ENCODE results near the gene C1orf174. TPM values are rescaled to one million over a fixed set of nuclear protein-coding genes. Genes with fewer than 3 reads are reported as not detected.

Gene C1orf174
- total RNA-seq, 3 donors from 2014 or later (not counting 1 experiment from before 2014, with no cell fraction given) = 52.9 to 62.3 (median 61.5) TPM

DNA sequence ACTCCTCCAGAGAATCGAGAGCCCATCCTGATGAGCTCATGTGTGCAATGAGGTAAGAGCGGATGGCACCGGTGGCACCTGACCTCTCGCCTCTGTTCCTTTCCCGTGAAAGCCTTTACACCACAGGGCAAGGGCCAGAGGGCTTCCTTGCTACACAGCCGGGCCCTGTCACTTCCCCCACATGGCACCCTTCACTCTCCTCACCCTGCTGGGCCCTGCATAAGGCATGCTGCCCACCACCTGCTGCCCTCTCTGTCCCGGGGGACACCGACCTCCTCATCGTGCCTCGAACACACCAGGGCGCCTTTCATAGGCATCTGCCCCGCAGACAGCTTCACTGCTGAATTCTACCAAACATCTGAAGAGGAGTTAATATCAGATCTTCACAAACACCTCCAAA is 45.1 kb upstream of the C1orf174 start:
- TF ChIP-seq, protein P1, sequence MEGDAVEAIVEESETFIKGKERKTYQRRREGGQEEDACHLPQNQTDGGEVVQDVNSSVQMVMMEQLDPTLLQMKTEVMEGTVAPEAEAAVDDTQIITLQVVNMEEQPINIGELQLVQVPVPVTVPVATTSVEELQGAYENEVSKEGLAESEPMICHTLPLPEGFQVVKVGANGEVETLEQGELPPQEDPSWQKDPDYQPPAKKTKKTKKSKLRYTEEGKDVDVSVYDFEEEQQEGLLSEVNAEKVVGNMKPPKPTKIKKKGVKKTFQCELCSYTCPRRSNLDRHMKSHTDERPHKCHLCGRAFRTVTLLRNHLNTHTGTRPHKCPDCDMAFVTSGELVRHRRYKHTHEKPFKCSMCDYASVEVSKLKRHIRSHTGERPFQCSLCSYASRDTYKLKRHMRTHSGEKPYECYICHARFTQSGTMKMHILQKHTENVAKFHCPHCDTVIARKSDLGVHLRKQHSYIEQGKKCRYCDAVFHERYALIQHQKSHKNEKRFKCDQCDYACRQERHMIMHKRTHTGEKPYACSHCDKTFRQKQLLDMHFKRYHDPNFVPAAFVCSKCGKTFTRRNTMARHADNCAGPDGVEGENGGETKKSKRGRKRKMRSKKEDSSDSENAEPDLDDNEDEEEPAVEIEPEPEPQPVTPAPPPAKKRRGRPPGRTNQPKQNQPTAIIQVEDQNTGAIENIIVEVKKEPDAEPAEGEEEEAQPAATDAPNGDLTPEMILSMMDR (IDR thresholded peaks at IDR 0.05) = no peak
- Mint-ChIP-seq H3K9me3 (no peaks in the 10 kb centered on the region), H3K27me3 (ENCODE audit: low read depth in 2 of 2) (peaks cover 2 to 5% of the 10 kb centered on the region in 2 donors), H3K4me3 (no peak overlapping the region), H3K4me1 (no peaks in the 10 kb centered on the region), H3K27ac (no peak overlapping the region), H3K36me3 (no peaks in the 10 kb centered on the region)
- 77% methylated on average over 12 of the region's 12 CpGs for WGBS (ENCODE audit: insufficient coverage)
- H3K27me3 ChIP-seq (ENCODE audit: control insufficient read depth, insufficient read depth, low read length) = no peaks in the 10 kb centered on the region
- intact Hi-C loops (cut with micrococcal nuclease) = no loop called here
- H3K4me1 ChIP-seq (ENCODE audit: control insufficient read depth, insufficient read depth, low read length) = no peaks in the 10 kb centered on the region
- no peaks in the 10 kb centered on the region for H3K36me3 ChIP-seq (ENCODE audit: control insufficient read depth, insufficient read depth, low read length)
- no peak overlapping the region for H3K27ac ChIP-seq (ENCODE audit: low read length)
- ATAC-seq = no peak
- DNase-seq = no peak
- H3K9me3 ChIP-seq (ENCODE audit: control insufficient read depth, insufficient read depth, low read length) = no peaks in the 10 kb centered on the region
- H3K4me3 ChIP-seq (ENCODE audit: low read length) = no peak overlapping the region

DNA sequence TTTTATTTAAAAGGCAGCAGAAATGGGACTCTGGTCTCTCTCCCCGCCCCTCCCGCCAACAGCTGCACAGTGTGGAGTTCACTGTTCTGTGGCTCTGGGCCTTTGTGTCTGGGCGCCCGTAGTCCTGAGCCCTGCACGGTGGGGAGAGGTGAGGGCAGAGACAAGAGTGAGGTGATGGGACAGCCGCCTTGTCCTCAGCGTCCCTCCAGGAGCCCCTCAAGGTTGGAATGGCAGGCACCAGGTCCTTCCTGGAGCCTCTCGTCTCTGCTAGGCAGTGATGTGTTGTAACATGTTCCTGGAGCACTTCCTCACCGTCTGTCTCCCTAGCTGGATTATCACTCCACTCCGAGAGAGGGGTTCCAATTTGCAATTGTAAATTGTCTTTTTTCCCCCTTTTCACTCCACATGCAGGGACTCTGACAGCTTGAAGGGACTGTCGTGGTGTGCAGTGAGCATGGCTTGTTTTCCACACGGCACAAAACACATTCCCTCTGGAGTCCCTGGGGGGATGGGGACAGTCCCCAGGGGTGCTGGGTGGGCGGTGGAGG is 44.6 kb upstream of the C1orf174 start:
- Mint-ChIP-seq H3K27ac (no peak overlapping the region), H3K9me3 (no peaks in the 10 kb centered on the region), H3K27me3 (ENCODE audit: low read depth in 2 of 2) (peaks cover 3 to 8% of the 10 kb centered on the region in 2 donors), H3K4me1 (no peaks in the 10 kb centered on the region), H3K36me3 (no peaks in the 10 kb centered on the region), H3K4me3 (no peak overlapping the region)
- WGBS (ENCODE audit: insufficient coverage) = 75% methylated on average over 13 of the region's 13 CpGs
- H3K4me3 ChIP-seq (ENCODE audit: low read length) = no peak overlapping the region
- no peaks in the 10 kb centered on the region for H3K9me3 ChIP-seq (ENCODE audit: control insufficient read depth, insufficient read depth, low read length)
- H3K27ac ChIP-seq (ENCODE audit: low read length) = no peak overlapping the region
- no peak for DNase-seq
- ATAC-seq = no peak
- TF ChIP-seq, protein P1 (IDR thresholded peaks at IDR 0.05) = no peak
- no peaks in the 10 kb centered on the region for H3K4me1 ChIP-seq (ENCODE audit: control insufficient read depth, insufficient read depth, low read length)
- no peaks in the 10 kb centered on the region for H3K27me3 ChIP-seq (ENCODE audit: control insufficient read depth, insufficient read depth, low read length)
- no peaks in the 10 kb centered on the region for H3K36me3 ChIP-seq (ENCODE audit: control insufficient read depth, insufficient read depth, low read length)
- intact Hi-C loops (cut with micrococcal nuclease) = no loop called here

DNA sequence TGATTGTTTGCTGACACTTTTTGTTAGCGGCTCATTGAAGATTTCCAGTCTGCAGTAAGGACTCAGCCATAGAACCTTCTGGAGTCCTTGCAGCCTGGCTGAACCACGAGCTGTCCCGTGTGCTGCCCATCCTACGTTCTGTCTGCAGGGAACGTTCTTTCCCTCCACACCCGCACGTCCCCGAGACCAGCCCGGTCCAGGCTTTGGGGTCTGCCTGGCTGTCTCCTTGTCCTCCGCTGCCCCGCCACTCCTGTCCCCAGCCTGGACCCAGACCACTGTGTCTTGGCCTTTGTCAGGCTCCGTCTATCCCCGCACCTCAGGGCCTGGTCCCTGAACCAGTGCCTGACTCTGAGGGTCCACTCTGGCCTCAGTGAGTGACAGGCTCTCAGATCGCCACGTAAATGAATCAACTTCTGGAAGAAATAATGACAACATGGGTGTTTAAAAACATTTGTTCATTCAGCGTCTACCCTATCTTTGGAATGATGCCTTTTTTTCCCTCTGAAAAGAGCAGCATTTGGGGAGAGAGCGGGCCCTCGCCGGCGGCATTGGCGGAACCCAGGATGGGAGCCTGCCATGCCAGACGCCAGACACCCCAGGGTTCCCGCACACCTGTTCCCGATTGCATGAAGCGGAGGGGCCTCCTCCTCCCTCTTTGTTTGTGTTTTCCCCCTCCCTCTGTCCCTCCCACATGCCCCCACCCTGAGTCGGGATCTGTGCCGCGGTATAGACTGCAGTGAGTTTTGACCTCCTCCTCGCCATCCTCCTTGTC is 43.9 kb upstream of the C1orf174 start:
- TF ChIP-seq, protein P1 (IDR thresholded peaks at IDR 0.05) = no peak
- H3K9me3 Mint-ChIP-seq = no peaks in the 10 kb centered on the region
- no peaks in the 10 kb centered on the region for H3K9me3 ChIP-seq (ENCODE audit: control insufficient read depth, insufficient read depth, low read length)
- no peaks in the 10 kb centered on the region for H3K27me3 ChIP-seq (ENCODE audit: control insufficient read depth, insufficient read depth, low read length)
- H3K4me3 Mint-ChIP-seq = no peak overlapping the region
- H3K27me3 Mint-ChIP-seq (ENCODE audit: low read depth in 2 of 2) = peaks cover 6 to 9% of the 10 kb centered on the region in 2 donors
- H3K36me3 ChIP-seq (ENCODE audit: control insufficient read depth, insufficient read depth, low read length) = no peaks in the 10 kb centered on the region
- no peak overlapping the region for H3K27ac ChIP-seq (ENCODE audit: low read length)
- H3K27ac Mint-ChIP-seq = no peak overlapping the region
- no peak overlapping the region for H3K4me3 ChIP-seq (ENCODE audit: low read length)
- 85% methylated on average over 29 of the region's 29 CpGs for WGBS (ENCODE audit: insufficient coverage)
- H3K4me1 Mint-ChIP-seq = no peaks in the 10 kb centered on the region
- no peaks in the 10 kb centered on the region for H3K4me1 ChIP-seq (ENCODE audit: control insufficient read depth, insufficient read depth, low read length)
- no peak for ATAC-seq
- no peaks in the 10 kb centered on the region for H3K36me3 Mint-ChIP-seq
- no peak for DNase-seq
- intact Hi-C loops (cut with micrococcal nuclease) = no loop called here

DNA sequence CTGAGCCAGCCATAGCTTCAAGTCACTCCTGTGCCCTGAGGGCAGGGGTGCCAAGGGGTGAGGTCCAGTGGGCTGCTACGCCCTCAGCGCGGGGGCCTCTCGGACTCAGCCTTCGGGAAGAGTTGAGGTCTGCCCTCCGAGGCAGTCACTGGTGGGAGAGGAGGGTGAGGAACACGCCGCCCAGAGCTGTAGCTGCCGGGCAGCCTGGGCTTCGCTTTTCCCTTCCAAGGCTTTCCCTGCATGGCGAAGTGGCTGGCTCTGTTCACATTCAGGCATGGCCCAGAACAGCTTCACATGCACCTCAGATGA is 43.0 kb upstream of the C1orf174 start:
- Mint-ChIP-seq H3K36me3 (no peaks in the 10 kb centered on the region), H3K27ac (no peak overlapping the region), H3K9me3 (no peaks in the 10 kb centered on the region), H3K27me3 (ENCODE audit: low read depth in 2 of 2) (peaks cover 9% of the 10 kb centered on the region in 2 donors), H3K4me3 (no peak overlapping the region), H3K4me1 (no peaks in the 10 kb centered on the region)
- DNase-seq (no peak), ATAC-seq (no peak)
- TF ChIP-seq, protein P1 (IDR thresholded peaks at IDR 0.05) = no peak
- no peak overlapping the region for H3K27ac ChIP-seq (ENCODE audit: low read length)
- H3K9me3 ChIP-seq (ENCODE audit: control insufficient read depth, insufficient read depth, low read length) = no peaks in the 10 kb centered on the region
- 89% methylated on average over 11 of the region's 11 CpGs for WGBS (ENCODE audit: insufficient coverage)
- intact Hi-C loops (cut with micrococcal nuclease) = no loop called here
- no peaks in the 10 kb centered on the region for H3K36me3 ChIP-seq (ENCODE audit: control insufficient read depth, insufficient read depth, low read length)
- no peak overlapping the region for H3K4me3 ChIP-seq (ENCODE audit: low read length)
- H3K27me3 ChIP-seq (ENCODE audit: control insufficient read depth, insufficient read depth, low read length) = no peaks in the 10 kb centered on the region
- H3K4me1 ChIP-seq (ENCODE audit: control insufficient read depth, insufficient read depth, low read length) = no peaks in the 10 kb centered on the region

Measured in natural killer cell (primary cell).